ENCODE results near the gene PRDM1.

The PRDM1 gene

GRCh38 chr6:106118835-106119431 is 32.8 kb downstream of the PRDM1 start:
- DNase-seq: no peak

- DNase-seq: no peak
These were observed 33.4 kb downstream of the PRDM1 start for GRCh38 chr6:106119546-106119945.

GRCh38 chr6:106120006-106120405 is 33.9 kb downstream of the PRDM1 start:
- DNase-seq: no peak

GRCh38 chr6:106120406-106120805 is 34.3 kb downstream of the PRDM1 start:
- no peak for DNase-seq

- DNase-seq: no peak
These were observed 36.3 kb downstream of the PRDM1 start for GRCh38 chr6:106122306-106122918.

GRCh38 chr6:106122938-106123656 is 37.0 kb downstream of the PRDM1 start:
- DNase-seq: no peak

- DNase-seq: no peak
These were observed 37.9 kb downstream of the PRDM1 start for GRCh38 chr6:106124015-106124414.

- no peak for DNase-seq
These were observed 38.6 kb downstream of the PRDM1 start for GRCh38 chr6:106124437-106125430.

- DNase-seq: no peak
These were observed 39.8 kb downstream of the PRDM1 start for GRCh38 chr6:106125925-106126435.

- no peak for DNase-seq
These were observed 40.3 kb downstream of the PRDM1 start for GRCh38 chr6:106126482-106126881.

- peak; percentile 13 for DNase-seq
These were observed 43.0 kb downstream of the PRDM1 start for GRCh38 chr6:106128981-106129781.

GRCh38 chr6:106132153-106132698 is 46.1 kb downstream of the PRDM1 start:
- no peak for DNase-seq

- no peak for DNase-seq
These were observed 46.9 kb downstream of the PRDM1 start for GRCh38 chr6:106133040-106133439.

GRCh38 chr6:106134087-106134770 is 48.1 kb downstream of the PRDM1 start:
- DNase-seq: no peak

GRCh38 chr6:106134906-106135634 is 48.9 kb downstream of the PRDM1 start:
- no peak for DNase-seq

- DNase-seq: no peak
These were observed 49.9 kb downstream of the PRDM1 start for GRCh38 chr6:106135911-106136571.

GRCh38 chr6:106136845-106137244 is 50.7 kb downstream of the PRDM1 start:
- DNase-seq: no peak

GRCh38 chr6:106138151-106138550 is 52.0 kb downstream of the PRDM1 start:
- no peak for DNase-seq

GRCh38 chr6:106141441-106142237 is 55.5 kb downstream of the PRDM1 start:
- no peak for DNase-seq
